Activated CD8-positive, alpha-beta memory T cell treated with anti-CD3 and anti-CD28 coated beads, Interleukin-2, amount 50 U/mL, for 4 hours (primary cell): ENCODE data around the gene BTBD16.
A peak's percentile ranks its signal among the peaks of the same experiment; 100 is the strongest.

Experiments used
- DNase-seq: peaks from one replicate; pipeline ENCODE4 v3.0.0-alpha.2; 2020

The BTBD16 gene

GRCh38 chr10:122296363-122297120, 25.4 kb downstream of the BTBD16 start:
- DNase-seq, result no peak

DNA sequence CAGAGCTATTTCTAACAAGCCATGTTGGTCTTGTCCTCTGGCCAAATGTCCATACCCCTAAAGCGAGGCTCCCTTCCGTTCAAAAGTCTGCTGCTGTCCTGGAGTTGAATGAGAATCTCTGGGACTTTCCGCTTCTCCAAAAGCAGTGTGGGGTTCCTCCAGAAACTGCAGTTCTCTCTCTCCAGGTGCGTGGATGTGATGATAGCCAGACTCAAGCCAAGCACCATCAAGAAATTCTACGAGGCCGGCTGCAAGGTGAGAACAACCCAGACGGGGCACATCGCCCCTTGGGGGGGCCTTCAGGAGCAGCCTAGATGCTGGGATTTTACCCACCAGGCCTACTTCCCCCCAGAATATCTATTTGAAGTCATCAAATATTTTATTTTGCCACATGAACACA, 26.5 kb downstream of the BTBD16 start:
- no peak for DNase-seq

DNA sequence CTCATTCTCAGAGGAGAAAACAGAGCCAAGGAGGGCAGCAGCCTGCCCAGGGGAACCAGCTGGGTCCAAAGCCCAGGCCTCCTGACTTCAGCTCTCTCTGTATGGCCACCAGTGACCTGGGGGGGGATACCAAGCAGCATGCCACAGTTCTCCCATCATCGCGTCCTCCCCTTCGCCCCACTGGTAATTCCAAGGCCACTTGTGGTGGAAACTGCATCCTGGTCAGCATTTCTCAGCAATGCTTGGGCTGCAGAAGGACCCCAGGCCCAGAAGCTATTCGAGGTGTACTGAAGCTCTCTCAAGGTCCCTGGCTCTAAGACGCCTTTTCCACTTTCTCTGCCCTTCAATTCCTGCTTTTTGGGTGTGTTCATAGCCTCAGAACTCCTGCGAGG, 27.1 kb downstream of the BTBD16 start:
- no peak for DNase-seq

DNA sequence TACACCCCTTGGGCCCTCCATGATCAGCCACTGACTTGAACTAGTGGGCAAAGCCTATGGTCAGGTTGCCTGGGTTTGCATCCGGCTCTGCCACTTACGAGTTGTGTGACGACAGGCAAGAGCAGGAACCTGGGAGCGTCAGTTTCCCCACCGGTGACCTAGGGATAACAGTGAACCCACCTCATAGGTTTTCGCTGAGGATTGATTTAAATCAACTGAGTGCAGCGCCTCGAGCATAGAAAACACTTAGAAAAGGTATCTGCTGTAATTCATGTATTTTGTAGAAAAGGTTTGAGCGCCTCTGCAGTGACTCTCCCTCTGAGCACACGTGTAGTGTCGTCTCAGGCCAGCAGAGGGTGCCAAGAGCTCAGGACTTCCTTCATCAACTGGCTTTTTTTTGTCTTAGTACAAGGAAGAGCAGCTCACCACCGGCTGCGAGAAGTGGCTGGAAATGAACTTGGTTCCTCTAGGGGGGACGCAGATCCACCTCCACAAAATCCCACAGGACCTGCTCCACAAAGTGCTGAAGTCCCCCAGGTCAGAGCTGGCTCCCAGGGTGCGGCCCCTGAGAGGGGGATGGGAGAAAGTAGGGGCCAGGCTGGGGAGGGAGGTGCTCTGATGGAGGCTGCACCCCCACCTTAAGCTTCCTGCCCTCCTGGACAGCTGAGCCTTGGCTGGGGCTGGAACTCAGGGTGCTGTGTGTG, 27.7 kb downstream of the BTBD16 start:
- peak; percentile 64 for DNase-seq

DNA sequence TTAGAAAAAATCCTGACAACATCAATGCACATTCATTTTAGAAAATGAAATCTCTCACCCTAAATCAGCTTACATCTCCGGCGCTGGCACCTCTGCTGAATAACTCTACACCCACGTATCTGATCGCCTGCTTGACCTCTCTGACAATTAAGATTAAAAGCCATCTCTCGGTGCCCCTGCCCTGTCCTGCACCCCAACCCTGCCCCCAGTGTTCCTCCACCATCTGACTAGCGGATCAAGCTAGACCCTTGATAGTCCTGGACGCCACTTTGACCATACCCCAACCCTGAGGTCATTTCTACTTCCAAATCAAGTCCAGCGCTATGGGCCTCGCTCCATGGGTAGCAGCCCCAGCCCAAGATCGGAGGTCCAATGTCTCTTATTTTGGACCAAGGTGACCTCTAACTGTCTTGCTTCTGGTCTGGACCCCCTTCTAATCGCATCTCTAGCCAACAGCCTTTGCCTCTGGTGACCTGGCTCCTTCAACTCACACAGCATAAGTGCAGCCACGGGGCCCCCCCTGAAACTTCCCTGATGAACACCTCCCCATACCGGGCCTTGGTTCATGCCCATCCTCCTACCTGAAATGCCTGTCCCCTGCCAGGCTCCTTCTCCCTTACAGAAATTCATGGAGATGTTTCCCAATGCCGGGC, 28.5 kb downstream of the BTBD16 start:
- no peak for DNase-seq

DNA sequence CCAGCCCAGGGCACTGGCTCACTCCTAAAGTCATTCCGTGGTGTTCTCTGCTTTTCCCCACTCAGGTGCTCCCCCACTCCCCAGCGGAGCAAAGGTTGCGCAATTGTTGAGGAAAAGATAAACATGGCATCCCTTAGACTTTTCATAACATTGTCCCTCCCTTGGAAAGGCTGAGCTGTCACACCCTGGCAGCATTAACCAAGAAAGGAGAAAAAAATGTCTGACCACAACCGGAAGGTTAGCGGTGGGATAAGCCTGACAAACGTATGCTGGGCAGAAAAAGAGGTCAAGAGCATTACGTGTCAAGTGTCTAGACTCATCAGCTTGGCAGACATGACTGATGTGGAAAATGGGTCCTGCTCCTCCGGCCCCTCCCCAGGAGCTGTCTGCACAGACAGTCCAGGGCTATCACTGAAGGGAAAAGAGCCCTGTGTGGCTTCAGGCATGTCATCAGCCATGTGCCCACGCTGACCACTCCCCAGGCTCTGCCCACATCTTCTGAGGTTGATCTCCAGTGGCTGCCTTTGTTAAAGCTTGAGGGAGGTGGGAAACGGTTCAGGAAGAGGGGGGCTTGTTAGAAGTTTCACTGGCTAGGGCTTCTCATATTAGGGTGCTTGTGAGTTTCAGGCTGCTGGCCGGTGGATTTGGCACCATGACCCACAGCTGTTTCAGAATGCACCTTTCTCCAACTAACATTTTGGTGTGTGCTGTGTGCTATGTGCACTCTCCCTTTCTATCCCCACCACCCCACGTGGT, 30.1 kb downstream of the BTBD16 start:
- no peak for DNase-seq

- no peak for DNase-seq
Measured at GRCh38 chr10:122301811-122302115, 30.7 kb downstream of the BTBD16 start.

DNA sequence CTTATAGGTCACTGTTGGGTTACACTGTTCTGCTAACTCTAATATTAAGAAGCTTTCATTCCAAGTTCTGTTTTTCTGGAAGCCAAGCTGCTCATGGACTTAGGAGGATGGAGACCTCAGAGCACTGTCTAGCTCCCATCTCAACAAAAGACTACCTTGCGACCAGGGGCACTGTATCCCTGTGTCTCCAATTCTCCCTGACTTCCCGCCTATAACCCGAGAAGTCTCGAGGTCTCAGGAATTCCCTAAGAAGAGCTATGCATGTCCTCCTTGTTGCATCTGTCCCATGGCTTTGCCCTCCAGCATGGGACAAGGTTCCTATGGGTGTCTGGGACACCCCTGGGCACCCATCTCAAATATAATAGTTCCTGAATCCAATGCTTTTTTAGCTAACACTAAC, 31.2 kb downstream of the BTBD16 start:
- DNase-seq, result no peak

- DNase-seq, result no peak
Measured at GRCh38 chr10:122303271-122304053, 32.4 kb downstream of the BTBD16 start.

DNA sequence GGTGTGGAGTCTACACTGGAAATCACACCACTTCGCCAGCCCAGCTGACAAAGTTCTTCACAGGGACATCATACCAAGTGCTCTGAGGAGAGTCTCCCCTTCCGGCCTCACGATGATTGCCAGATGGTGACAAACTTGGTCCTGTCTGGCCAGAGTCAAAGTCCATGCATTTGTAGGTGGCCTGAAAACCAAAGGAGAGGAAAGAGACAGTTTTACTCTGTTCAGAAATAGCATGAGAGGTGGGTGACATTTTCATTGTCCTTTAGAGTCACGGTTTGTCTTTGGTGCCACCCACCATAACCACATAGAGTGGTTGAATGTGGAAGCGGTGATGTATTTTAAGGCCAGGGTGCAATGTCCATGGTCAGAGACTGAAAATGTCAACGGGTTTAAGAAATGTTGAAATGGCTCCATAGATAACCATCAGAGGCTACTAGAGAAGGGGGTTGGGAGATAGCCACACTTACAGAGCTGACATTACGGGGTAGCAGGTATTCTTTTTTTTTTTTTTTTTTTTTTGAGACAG, 33.0 kb downstream of the BTBD16 start:
- no peak for DNase-seq

DNA sequence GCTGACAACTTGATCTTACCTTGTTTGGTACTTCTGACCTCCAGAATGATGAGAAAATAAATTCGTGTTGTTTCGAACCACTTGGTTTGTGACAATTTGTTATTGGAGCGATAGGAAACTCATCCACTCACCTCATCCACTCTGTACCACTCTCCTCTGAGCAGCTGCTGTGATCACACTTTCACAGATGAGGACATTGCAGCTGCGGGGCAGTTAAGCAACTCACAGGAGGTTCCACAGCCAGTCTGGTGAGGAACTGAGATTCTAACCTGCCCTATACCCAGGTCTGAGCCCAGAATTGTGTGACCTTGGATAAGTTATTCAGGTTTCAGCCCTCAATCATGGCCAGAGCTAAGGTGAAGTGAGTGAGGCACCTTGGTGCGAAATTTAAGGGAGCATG, 35.2 kb downstream of the BTBD16 start:
- DNase-seq, result no peak

DNA sequence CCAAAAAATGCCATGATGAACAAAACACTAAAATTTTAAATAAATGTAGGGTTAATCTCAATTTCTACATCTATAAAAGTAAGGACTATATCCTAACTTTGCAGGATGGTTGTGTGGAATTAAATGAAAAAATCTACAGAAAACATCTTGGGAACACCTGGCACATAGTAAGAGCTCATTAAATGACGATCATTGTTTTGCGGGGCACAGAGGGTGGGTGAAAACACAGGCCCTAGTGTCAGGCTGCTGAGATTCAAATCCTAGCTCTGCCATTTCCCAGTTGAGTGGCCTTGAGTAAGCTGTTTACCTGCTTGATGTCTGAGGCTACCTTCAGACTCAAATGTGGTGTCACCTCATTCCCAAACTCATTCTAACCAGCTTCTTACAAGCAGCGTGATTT, 35.6 kb downstream of the BTBD16 start:
- DNase-seq, result no peak

- DNase-seq, result no peak
Measured at GRCh38 chr10:122307669-122308416, 36.7 kb downstream of the BTBD16 start.

- no peak for DNase-seq
Measured at GRCh38 chr10:122308417-122309141, 37.5 kb downstream of the BTBD16 start.

- no peak for DNase-seq
Measured at GRCh38 chr10:122310311-122311050, 39.4 kb downstream of the BTBD16 start.

- DNase-seq, result no peak
Measured at GRCh38 chr10:122311051-122311410, 39.9 kb downstream of the BTBD16 start.

DNA sequence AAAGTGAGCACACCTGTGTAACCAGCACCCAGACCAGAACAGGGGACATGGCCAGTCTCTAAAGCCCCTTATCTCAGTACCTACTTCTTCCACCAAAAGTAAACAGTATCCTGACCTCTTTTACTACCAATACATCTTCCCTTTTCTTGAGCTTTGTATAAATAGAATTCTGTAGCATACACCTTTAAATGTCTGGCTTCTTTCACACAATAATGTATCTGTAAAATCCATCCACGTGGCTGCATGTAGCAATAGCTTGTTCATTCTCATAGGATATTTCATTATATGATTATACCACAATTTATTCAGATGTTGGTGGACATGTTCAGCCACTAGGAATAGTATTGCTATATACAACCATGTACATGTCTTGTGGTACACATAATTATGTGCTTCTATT, 40.6 kb downstream of the BTBD16 start:
- DNase-seq, result no peak

GRCh38 chr10:122316224-122316884, 45.3 kb downstream of the BTBD16 start:
- no peak for DNase-seq

DNA sequence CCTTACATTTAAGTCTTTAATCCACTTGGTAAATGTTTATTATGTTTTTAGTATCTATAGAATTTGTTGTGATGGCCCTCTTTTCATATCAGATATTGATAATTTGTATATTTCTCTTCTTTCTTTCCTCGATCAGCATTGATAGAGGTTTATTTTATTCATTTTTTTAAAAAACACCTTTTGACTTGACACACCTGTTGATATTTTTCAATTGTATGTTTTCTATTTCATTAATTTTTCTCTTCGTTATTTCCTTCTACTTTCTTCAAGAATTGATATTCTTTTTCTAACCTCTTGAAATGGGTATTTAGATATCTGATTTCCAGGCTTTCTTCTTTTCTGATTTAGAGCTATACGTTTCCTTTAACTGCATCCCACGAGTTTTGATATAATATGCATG, 50.9 kb downstream of the BTBD16 start:
- no peak for DNase-seq

DNA sequence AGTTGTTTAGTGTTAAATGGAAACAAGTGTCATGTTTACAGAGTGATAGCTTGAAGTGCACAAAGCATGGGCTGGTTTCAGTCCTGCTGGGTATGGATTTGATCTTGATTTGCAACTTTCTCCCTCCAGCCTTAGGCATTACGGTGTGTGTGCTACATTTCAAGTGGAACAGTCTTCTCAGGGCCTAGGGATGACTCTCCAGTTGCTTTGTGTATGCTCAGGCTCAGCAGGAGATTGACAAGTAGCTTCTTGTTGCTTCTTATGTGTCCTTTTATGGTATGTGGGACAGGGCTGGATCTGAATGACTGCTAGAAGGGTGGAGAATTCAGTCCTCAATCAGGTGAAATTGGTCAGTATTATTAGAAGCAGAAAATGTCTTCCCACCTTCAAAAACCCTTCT, 52.1 kb downstream of the BTBD16 start:
- no peak for DNase-seq
